Adrenal gland (tissue), 12 donors: Measurements from ENCODE around the gene BLMH. TPM values are rescaled to one million over a fixed set of nuclear protein-coding genes. Genes with fewer than 3 reads are reported as not detected.
"Not testable (repeated sequence)": the region's sequence is repeated elsewhere in the genome, so short reads cannot be mapped to it uniquely, and the experiment has no call there.

Experiments used
- DNase-seq, 7 donors: peaks; one replicate each; pipeline ENCODE4 v3.0.0-alpha.2; 2019 to 2020
- H3K27ac ChIP-seq, 5 donors: fragments of 200-600 bp; sonication (generic) in 4 of 5; 1 replicate in 3 of 5; 2 replicates in 2 of 5; pipeline versions ENCODE4 v1.5.1 to v1.8.0; 2016 to 2020; ENCODE audit warnings: mild to moderate bottlenecking in 1 of 5
- H3K27me3 ChIP-seq: fragments of 200-600 bp; 2 replicates; pipeline ENCODE4 v1.8.0; 2021
- H3K36me3 ChIP-seq, 2 donors: fragments of 200-600 bp; replicated peaks in 1 of 2; 1 replicate in 1 of 2; 2 replicates in 1 of 2; pipeline versions ENCODE4 v1.5.1 to v1.8.0; 2018 to 2022
- H3K4me1 ChIP-seq, 2 donors: fragments of 200-600 bp; replicated peaks in 1 of 2; 1 replicate in 1 of 2; 2 replicates in 1 of 2; pipeline versions ENCODE4 v1.5.1 to v1.8.0; 2018 to 2021
- H3K4me3 ChIP-seq, 4 donors: fragments of 200-600 bp; sonication (generic) in 3 of 4; one replicate each; pipeline ENCODE4 v1.5.1; 2016 to 2018
- H3K9me3 ChIP-seq, 3 donors: fragments of 200-600 bp; sonication (generic) in 1 of 3; replicated peaks in 1 of 3; 1 replicate in 2 of 3; 2 replicates in 1 of 3; pipeline versions ENCODE4 v1.5.1 to v1.8.0; 2016 to 2021
- CTCF ChIP-seq, 6 experiments: fragments of 450-650 bp in 4 of 6; fragments of 200-600 bp in 2 of 6; sonication (generic) in 1 of 6; IDR thresholded peaks; 1 replicate in 5 of 6; 2 replicates in 1 of 6; pipeline versions ENCODE4 v1.5.1 to v1.8.0; 2016 to 2021; ENCODE audit warnings: antibody characterized with exemption in 6 of 6, mild to moderate bottlenecking in 2 of 6, moderate library complexity in 1 of 6
- POLR2A ChIP-seq, 2 donors: fragments of 450-650 bp; IDR thresholded peaks; one replicate each; pipeline ENCODE4 v1.6.1; 2017; ENCODE audit warnings: antibody characterized with exemption in 2 of 2, mild to moderate bottlenecking in 2 of 2, moderate library complexity in 1 of 2
- WGBS, 4 donors: extraction: QIAGEN DNeasy Blood & Tissue Kit in 2 of 4; methylation state at CpG; one replicate each; pipeline versions ENCODE4 v1.1.5 to v1.1.7; 2013 to 2017; 5-methylcytosine and 5-hydroxymethylcytosine counted together
- intact Hi-C, 2 donors: fragments of 100-400 bp; cut with DNase I; formaldehyde crosslinking; loops; one replicate each; pipeline versions ENCODE4 v1.14.1 to v1.15.0; 2022 to 2023
- polyA plus RNA-seq, 3 donors: library from polyadenylated mRNA; stranded (reverse); fragments of 200-250 nt in 2 of 3; fragments of 350-450 nt in 1 of 3; fragmentation: Illumina TruSeq in 1 of 3; extraction: RNeasy Lipid Tissue Mini Kit (QIAGEN cat#74804) in 1 of 3; gene quantifications; one replicate each; pipeline ENCODE4 v1.2.3, GENCODE V29; 2013 to 2014
- total RNA-seq, 9 donors: library from RNA; depleted of rRNA in 4 of 9; stranded (reverse); fragments of >200 nt in 4 of 9; fragments of 120-200 nt in 1 of 9; fragmentation: NEBNext Ultra II Directional in 1 of 9; extraction: Animal tissue kit (Norgen Biotek cat#: 25700) in 1 of 9; gene quantifications; one replicate each; pipeline versions ENCODE4 v1.1.0 to v1.2.4, GENCODE V29; 2013 to 2023
- donor health status: healthy with polysubstance abuse.
- donor health status: Bipolar disorder and iron deficiency.
- donor health status: DM: yes; HTN: yes; CAD: no.
- donor health status: DM: no; HTN: no; CAD: no.
- donor health status: DM: no; HTN: no; CAD: no.
- donor health status: DM: yes; HTN: yes; CAD: no.

The BLMH gene
- total and polyA plus RNA-seq, 12 donors = 12.1 to 41.7 (median 18.9) TPM

- DNase-seq = no peak
- H3K27ac ChIP-seq = no peak overlapping the region
- H3K4me3 ChIP-seq = no peak overlapping the region
- TF ChIP-seq POLR2A (IDR thresholded peaks at IDR 0.05) (no peak), CTCF (IDR thresholded peaks at IDR 0.05) (no peak)
- peaks cover 18% of the 10 kb centered on the region for H3K27me3 ChIP-seq
- no peaks in the 10 kb centered on the region for H3K9me3 ChIP-seq
- peaks cover 10 to 12% of the 10 kb centered on the region in 2 donors for H3K4me1 ChIP-seq
- 75 to 82% (median 81%) methylated on average over 3 to 11 of the region's 11 CpGs for WGBS, 4 donors
- H3K36me3 ChIP-seq = no peaks in the 10 kb centered on the region
- intact Hi-C loops = no loop called here
Observed at GRCh38 chr17:30232824-30233427, 58.8 kb downstream of the BLMH start.

GRCh38 chr17:30232015-30232823 lies 59.5 kb downstream of the BLMH start:
- no peak overlapping the region for H3K4me3 ChIP-seq
- intact Hi-C loops = no loop called here
- no peaks in the 10 kb centered on the region for H3K36me3 ChIP-seq
- H3K4me1 ChIP-seq = peaks cover 10 to 12% of the 10 kb centered on the region in 2 donors
- DNase-seq = no peak
- H3K27ac ChIP-seq = no peak overlapping the region
- H3K27me3 ChIP-seq = peaks cover 11% of the 10 kb centered on the region
- WGBS, 4 donors = 81 to 84% (median 82%) methylated on average over 10 of the region's 10 CpGs
- TF ChIP-seq CTCF (IDR thresholded peaks at IDR 0.05) (no peak), POLR2A (IDR thresholded peaks at IDR 0.05) (no peak)
- no peaks in the 10 kb centered on the region for H3K9me3 ChIP-seq

GRCh38 chr17:30230596-30231125 lies 61.1 kb downstream of the BLMH start:
- Histone ChIP-seq H3K27me3 (peaks cover 5% of the 10 kb centered on the region), H3K27ac (no peak overlapping the region), H3K36me3 (no peaks in the 10 kb centered on the region), H3K4me1 (peaks cover 4 to 5% of the 10 kb centered on the region in 2 donors), H3K4me3 (no peak overlapping the region), H3K9me3 (no peaks in the 10 kb centered on the region)
- no peak for DNase-seq
- no peak for TF ChIP-seq POLR2A (IDR thresholded peaks at IDR 0.05)
- TF ChIP-seq CTCF (IDR thresholded peaks at IDR 0.05) = no peak
- intact Hi-C loops = no loop called here
- 86 to 93% (median 91%) methylated on average over 7 of the region's 7 CpGs for WGBS, 4 donors

GRCh38 chr17:30230009-30230408 lies 61.7 kb downstream of the BLMH start:
- not testable (repeated sequence) for H3K4me1 ChIP-seq, H3K27ac ChIP-seq

More at GRCh38 chr17:30230009-30230408, 61.7 kb downstream of the BLMH start:
- H3K4me3 ChIP-seq, H3K27me3 ChIP-seq, intact Hi-C loops, DNase-seq, H3K9me3 ChIP-seq, H3K36me3 ChIP-seq: not testable (repeated sequence)
- 66 to 83% (median 74%) methylated on average over 1 of the region's 1 CpG for WGBS, 4 donors
